ENCODE measurements around the gene USO1.

DNA sequence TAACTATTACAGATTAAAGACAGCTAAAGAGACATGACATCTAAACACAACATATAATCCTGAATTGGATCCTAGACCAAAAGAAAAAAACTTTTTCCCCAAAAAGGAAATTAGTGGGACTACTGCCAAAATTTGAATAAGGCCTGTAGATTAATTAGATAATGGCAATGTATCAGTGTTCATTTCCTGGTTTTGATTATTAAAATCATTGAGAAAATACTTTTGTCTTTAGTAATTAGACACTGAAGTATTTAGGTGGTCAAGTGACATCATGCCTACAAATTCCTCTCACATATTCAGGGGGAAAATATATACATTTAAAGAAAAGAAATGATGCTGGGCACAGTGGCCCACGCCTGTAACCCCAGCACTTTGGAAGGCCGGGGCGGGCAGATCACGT lies 10.4 kb upstream of the USO1 start:
- TF ChIP-seq, protein P1, sequence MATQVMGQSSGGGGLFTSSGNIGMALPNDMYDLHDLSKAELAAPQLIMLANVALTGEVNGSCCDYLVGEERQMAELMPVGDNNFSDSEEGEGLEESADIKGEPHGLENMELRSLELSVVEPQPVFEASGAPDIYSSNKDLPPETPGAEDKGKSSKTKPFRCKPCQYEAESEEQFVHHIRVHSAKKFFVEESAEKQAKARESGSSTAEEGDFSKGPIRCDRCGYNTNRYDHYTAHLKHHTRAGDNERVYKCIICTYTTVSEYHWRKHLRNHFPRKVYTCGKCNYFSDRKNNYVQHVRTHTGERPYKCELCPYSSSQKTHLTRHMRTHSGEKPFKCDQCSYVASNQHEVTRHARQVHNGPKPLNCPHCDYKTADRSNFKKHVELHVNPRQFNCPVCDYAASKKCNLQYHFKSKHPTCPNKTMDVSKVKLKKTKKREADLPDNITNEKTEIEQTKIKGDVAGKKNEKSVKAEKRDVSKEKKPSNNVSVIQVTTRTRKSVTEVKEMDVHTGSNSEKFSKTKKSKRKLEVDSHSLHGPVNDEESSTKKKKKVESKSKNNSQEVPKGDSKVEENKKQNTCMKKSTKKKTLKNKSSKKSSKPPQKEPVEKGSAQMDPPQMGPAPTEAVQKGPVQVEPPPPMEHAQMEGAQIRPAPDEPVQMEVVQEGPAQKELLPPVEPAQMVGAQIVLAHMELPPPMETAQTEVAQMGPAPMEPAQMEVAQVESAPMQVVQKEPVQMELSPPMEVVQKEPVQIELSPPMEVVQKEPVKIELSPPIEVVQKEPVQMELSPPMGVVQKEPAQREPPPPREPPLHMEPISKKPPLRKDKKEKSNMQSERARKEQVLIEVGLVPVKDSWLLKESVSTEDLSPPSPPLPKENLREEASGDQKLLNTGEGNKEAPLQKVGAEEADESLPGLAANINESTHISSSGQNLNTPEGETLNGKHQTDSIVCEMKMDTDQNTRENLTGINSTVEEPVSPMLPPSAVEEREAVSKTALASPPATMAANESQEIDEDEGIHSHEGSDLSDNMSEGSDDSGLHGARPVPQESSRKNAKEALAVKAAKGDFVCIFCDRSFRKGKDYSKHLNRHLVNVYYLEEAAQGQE (IDR thresholded peaks at IDR 0.05; ENCODE audit: insufficient read depth in 1 of 2, low read depth in 2 of 2, low read length in 2 of 2) = no peak
- no peak for TF ChIP-seq TAF1 (IDR thresholded peaks at IDR 0.05; ENCODE audit: borderline replicate concordance, insufficient read depth, low read length)
- TF ChIP-seq SIN3A (IDR thresholded peaks at IDR 0.05; ENCODE audit: borderline replicate concordance, insufficient read depth, low read length) = no peak
- TF ChIP-seq POLR2AphosphoS5 (IDR thresholded peaks at IDR 0.05; ENCODE audit: low read depth, low read length) = no peak
- no peak for TF ChIP-seq FOXP2 (optimal IDR thresholded peaks at IDR 0.05; ENCODE audit: borderline replicate concordance, extremely low read depth, extremely low read length, insufficient read depth)

Data from PFSK-1 (cell line).